IPS-11a (cell line): ENCODE measurements around the gene KPNA3.
"Not testable (repeated sequence)": the region's sequence is repeated elsewhere in the genome, so short reads cannot be mapped to it uniquely, and the experiment has no call there.

Source experiments
- H3K4me3 ChIP-seq: one replicate; pipeline ENCODE4 v1.5.1; 2013; ENCODE audit warnings: low read depth, low read length, control low read depth

The KPNA3 gene

DNA sequence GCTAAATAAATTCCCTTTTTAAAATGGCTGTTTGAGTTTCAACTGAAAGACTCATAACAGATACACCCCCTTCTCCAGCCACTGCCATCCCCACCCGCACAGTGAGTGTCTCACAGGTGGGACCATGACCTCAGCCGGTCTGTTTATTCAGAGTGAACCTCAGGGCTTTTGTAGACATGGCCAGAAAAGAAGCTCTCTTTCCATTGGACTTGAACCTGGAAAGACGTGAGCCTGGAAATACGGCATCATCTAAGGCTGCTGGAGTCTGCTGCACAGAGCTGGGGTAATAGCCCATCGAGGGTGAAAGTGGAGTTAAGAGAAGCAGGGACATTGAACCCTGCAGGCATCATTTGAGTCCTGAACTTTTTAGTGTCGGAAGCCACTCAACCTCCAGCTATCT lies 15.2 kb upstream of the KPNA3 start:
- no peak overlapping the region for H3K4me3 ChIP-seq

DNA sequence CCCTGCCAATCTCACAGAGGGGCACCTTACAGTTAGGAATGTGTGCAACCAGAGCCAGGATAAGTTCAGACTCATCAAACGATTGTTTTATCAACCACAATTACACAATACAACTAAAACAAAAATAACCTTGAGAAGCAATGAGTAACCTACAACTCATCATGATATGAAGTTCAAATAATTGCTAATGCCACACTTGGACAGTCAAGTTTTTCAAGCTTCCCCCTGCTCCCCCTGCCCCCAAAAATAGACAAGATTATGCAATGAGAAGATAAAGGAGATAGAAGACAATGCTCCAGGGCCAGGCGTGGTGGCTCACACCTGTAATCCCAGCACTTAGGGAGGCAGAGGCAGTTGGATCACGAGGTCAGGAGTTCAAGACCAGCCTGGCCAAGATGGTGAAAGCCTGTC lies 13.6 kb upstream of the KPNA3 start:
- H3K4me3 ChIP-seq = no peak overlapping the region

DNA sequence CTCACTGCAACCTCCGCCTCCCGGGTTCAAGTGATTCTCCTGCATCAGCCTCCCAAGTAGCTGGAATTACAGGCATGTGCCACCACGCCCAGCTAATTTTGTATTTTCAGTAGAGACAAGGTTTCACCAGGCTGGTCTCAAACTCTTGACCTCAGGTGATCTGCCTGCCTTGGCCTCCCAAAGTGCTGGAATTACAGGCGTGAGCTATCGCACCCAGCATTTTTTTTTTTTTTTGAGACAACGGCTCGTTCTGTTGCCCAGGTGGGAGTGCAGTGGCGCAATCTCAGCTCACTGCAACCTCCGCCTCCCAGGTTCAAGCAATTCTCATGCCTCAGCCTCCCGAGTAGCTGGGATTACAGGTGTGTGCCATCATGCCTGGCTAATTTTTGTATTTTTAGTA lies 10.6 kb upstream of the KPNA3 start:
- H3K4me3 ChIP-seq = not testable (repeated sequence)

DNA sequence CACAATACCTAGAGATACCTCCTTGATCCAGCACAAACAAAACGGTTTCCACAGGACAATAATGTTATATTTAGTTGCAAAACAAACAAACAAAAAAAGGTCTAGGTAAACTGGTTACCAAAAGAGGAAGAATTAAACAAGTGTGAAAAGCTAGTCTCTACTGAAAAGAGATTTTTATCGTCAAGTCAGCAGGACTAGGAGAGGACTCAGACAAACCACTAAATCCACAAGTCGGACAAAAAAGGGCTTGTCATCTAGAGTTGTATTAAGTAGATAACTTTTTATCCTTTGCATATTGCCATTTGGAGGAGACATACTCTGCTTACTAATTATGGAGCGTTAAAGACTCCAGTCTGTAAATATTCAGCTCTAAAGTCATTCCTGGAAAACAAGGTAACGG lies 9.9 kb upstream of the KPNA3 start:
- no peak overlapping the region for H3K4me3 ChIP-seq

DNA sequence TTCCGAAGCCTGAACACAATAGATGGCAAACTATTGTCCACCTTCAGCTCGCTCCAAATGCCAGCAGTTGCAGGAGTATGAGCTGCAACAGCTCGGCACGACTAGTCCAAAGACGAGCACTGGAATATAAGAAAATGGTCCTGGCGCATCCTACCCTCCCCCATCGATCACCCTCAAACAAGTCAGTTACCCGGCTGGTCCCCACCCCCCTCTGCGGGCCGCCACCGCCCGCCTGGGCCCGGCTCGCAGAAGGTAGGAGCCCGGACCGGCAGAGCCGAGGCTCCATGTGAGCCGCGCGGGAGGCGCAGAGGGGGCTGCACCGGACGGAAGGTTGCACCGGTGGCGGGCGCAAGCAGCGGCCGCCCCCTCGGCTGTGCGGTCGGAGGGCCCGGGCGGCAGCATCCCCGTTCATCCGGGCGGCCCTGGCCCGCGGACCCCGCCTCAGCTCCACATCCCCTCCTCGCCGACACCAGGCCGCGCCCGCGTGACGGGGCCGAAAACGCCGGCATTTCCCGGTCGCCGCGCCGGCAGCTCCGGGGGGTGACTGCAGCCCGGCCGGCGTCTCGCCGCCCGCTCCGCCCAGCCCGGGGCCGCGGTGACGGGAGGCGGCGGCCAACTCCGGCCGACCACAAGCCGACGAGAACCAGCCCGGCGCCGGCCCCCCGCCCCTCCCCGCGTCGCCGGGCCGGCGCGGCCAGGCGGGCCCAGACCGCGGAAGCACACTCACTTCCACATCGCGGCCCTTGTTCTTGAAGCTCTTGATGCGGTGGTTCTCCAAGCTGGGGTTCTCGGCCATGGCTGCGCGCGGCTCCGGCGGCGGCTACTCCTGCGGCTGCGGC lies 552 bp downstream of the KPNA3 start:
- H3K4me3 ChIP-seq = peak overlapping the region; percentile 68

DNA sequence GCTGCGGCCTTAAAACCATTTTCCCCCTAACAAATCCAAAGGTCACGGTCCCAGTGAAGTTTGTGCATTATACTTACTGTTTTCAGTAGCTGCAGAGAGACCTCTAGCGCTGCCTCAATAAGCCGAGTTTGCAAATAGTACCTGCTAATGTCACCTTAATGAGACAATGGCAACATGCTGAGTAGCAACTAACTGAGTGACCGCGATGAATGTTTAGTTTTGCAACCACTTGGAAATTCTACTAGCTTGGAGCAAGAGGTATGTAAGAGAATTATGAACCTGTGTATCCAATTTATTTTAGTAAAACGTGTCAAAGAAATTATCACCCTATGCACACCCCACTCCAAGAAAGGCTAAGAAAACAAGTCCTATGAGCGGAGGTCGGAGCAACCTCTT lies 1.2 kb downstream of the KPNA3 start:
- peak overlapping the region; percentile 68 for H3K4me3 ChIP-seq

DNA sequence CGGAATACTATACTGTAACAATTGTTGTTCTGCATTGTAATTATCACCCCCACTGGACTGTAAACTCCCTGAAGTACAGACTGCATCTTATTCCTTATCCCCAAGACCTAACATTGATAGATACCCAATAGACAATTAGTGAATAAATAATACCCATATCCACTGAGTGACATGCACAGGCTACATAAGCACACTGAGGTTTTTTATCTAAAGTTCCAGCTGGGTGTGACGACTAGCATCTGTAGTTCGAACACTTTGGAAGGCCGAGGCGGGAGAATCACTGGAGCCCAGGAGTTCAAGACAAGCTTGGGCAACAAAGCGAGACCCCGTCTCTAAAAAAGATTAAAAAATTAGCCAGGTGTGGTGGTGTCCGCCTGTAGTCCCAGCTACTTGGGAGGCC lies 2.5 kb downstream of the KPNA3 start:
- no peak overlapping the region for H3K4me3 ChIP-seq

DNA sequence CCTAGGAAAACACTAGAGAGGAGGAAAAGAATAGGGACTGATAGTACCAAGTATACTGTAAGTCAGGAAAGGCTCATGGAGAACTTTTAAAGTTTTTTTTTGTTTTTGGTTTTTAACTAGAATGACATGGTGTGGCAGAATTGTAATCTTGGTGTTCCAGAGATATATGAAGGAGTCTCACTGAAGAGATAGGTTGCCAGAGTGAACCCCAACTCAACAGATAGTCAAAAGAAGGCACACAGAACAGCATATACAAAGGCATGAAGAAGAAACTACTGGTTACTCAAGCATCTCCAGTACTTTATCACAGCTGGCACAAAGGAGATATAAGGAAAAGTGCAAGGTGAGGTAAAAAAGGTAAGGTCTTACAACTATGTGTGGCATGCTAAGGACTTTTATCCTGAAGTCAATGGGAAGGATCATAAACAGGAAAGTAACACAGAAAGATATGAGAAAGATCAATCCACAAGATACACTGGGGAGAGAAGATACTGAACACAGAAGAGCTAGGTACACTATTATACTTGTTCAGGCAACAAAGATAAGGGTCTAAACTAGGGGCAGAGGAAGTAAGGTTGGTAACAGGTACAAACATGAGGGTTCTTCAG lies 6.0 kb downstream of the KPNA3 start:
- H3K4me3 ChIP-seq = no peak overlapping the region

DNA sequence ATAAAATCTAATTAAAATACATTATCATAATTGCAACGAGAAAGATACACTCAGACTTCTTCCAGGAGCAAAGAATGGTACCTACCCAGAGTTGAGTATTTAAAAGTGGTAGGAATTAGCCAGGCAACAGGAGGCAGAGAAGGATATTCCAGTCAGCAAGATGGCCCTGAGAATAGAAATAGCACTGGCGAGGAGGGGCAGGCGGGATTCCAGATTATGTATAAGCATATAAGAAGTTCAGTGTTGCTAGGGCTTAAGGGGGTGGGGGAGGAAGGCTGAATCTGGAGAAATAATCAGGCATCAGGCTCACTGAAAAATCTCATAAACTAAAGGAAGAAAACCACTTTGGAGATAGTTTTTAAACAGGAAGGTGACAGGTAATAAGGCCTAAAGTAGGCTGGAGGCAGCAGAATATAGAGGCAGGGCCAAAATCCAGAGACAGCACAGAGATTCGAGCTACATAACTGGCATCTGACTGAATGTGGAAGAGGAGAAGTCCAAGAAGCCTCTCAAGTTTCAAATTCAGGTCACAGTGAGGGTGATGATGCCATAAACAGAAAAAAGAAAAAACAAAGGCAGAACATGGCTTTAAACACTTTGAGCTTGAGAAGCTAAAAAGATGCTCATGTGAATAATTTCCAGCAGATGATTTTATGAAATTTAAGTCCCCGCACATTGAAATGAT lies 7.5 kb downstream of the KPNA3 start:
- no peak overlapping the region for H3K4me3 ChIP-seq

DNA sequence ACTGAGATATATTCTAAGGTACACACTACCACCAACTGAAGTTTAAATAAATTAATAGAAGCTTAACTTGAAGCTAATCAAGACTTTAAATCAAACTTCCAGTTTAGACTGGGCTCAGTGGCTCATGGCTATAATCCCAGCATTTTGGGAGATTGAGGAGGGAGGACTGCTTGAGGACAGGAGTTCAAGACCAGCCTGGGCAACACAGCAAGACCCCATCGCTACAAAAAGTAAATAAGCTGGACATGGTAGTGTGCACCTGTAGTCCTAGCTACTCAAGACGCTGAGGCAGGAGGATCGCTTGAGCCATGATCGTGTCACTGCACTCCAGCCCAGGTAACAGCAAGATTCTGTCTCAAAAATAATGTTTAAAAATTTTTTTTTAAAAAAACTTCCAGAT lies 8.6 kb downstream of the KPNA3 start:
- H3K4me3 ChIP-seq = no peak overlapping the region

DNA sequence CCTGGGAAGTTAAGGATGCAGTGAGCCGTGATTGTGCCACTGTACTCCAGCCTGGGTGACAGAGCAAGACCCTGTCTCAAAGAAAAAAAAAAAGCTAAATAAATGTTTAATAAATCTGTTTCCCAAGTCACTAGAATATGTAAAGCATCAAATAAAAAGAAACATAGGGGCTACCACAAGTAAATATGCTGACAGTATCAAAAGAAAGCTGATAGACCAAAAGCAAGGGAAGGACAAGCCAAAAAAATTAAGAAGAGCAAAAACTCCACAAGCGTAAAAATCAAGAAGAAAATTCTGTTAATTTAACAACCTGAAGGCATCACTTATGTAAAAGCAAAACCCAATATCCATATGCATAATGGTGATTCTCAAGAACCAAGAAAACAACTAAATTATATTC lies 9.7 kb downstream of the KPNA3 start:
- no peak overlapping the region for H3K4me3 ChIP-seq

DNA sequence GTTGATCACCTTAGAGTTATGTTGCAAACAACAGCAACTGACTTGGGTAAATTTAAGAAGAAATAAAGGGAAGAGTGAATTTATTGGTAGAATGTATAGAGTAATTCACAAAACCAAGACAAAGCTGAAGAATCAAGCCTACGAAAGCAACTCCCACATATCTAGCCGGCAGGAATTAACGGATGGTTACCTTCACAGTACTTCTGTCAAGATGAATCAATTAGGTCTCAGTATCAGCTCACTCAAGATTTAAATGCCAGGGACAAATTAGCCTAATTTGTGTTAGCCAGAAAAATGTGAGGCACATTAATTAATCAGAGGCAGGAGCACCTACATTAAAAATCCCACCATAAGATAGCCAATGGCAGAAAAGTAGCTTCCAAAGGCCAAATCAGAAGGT lies 10.7 kb downstream of the KPNA3 start:
- H3K4me3 ChIP-seq = no peak overlapping the region

DNA sequence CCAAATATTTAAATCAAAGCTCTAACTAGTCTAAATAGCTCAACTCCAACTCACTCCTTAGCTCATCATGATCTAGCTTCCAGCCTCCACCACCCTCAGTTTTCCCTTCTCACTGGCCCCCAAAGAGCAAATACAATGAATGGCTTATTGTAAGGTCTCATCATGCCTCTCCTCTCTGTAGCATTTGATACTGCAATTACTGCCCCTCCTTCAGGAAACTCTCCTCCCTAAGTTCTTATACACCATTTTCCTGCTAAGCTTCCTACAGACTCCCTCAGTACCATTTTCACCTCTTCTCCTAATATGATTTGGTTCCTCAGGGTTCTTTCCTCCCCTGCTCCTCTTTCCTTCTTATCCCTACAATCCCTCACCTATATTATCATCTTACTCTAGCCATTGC lies 12.8 kb downstream of the KPNA3 start:
- no peak overlapping the region for H3K4me3 ChIP-seq

DNA sequence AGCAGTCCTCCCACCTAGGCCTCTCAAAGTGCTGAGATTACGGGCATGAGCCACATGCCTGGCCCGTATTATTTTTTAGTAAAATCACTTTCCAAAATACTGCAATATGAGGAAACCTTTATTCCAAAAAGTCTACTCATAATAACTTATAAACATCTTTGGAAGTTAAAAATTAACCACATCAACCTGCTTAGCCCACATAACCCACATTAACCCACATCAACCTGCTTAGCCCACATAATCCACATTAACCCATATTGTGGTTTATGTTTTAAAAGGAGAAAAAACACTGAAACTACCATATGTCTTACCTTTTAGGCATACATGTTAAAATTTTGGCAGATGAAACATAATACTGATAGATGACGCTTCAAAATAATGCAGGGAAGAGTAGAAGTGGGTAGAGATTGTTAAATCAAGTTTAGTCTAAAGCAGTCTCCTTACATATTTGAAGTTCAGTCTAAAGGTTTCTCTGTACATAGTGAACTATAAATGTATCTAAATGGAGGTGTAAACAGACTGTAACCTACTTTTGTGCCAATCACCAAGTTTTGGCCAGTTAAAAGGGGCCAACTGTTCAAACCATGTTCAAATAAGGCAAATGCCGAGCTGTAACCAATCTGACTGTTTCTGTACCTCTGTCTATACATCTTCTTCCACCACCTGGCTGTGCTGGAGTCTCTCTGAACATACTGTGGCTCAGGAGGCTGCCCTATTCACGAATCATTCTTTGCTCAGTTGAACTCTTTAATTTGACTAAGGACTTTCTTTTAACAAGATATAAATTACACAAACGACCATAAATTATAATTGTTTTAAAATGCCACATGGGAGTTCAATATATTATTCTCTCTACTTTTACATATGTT lies 14.5 kb downstream of the KPNA3 start:
- no peak overlapping the region for H3K4me3 ChIP-seq

DNA sequence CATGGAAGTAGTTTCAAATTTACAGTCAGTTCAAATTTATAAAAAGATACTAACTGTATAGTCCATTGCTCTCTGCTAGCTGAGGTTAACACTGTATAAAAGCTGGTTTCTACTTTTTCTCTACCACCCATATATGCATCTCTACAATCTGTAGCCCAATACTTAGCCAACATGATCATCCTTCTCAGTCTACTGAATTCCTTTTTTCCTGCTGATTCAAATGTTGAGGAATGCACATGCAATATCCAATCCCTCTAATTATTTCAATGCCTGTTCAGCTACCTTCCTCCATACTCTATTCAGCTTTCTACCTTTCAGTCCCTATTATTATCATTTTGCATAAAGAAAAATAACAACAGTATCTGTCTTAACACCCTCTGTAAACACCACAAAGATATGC lies 15.6 kb downstream of the KPNA3 start:
- no peak overlapping the region for H3K4me3 ChIP-seq

DNA sequence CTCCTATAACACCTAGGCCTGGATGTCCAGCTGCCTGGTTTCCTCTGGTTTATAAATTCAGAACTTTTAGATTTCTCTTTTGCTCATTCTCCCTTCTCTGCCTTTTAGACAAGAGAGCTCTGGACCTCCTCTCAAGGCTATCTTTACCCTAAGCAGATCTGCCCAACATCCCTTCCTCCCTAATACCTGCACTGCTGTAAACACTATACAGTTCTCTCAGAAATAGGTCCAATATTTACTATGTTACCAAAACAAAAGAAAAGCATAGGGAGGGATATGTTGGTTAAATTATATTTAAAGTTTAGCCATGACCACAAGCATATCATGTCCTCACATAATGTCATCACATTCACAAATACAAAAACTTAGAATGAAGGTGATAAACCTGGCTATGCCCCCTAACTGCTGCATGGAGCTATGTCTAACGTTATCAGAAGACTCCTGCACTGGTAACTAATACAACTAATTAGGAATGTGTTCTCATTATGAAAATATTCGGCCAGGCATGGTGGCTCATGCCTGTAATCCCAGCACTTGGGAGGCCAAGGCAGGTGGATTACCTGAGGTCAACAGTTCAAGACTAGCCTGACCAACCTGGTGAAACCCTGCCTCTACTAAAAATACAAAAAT lies 18.0 kb downstream of the KPNA3 start:
- no peak overlapping the region for H3K4me3 ChIP-seq

DNA sequence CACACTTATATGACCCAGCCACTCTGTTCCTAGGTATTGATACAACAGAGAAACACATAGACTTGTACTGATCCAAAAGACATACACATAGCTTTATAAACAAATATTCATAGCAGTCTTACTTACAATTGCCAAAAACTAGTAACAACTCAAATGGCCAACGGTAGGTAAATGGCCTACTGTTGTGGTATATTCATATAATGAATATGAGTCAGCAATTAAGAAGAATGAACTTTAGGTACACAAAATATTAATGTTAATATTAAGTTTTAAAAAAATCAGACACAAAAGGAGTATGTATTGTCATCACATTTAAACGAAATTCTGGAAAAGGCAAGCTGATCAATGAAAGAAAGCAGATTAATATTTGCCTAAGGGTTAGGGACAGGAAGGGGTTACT lies 19.7 kb downstream of the KPNA3 start:
- H3K4me3 ChIP-seq = no peak overlapping the region

DNA sequence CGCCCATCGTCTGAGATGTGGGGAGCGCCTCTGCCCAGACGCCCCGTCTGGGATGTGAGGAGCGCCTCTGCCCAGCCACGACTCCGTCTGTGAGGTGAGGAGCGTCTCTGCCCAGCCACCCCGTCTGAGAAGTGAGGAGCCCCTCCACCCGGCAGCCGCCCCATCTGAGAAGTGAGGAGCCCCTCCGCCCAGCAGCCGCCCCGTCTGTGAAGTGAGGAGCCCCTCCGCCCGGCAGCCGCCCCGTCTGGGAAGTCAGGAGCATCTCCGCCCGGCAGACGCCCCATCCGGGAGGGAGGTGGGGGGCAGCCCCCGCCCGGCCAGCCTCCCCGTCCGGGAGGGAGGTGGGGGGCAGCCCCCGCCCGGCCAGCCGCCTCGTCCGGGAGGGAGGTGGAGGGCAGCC lies 30.7 kb downstream of the KPNA3 start:
- H3K4me3 ChIP-seq = not testable (repeated sequence)

DNA sequence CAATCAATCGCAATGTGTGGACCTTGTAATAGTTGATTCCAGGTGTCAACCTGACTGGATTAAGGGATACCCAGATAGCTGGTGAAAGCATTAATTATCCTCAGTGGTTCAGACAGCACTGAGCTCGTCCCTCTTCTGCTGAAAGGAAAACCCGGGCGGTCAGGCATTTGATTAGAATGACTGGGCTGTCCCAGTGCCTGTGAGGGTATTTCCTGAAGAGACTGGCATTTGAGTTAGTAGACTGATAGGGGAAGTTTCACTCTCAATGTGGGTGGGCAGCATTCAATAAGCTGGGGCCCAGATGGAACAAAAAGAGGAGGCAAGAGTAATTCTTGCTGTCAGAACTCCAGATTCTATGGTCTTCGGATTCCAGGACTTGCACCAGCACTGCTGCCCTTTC lies 31.9 kb downstream of the KPNA3 start:
- H3K4me3 ChIP-seq = no peak overlapping the region

DNA sequence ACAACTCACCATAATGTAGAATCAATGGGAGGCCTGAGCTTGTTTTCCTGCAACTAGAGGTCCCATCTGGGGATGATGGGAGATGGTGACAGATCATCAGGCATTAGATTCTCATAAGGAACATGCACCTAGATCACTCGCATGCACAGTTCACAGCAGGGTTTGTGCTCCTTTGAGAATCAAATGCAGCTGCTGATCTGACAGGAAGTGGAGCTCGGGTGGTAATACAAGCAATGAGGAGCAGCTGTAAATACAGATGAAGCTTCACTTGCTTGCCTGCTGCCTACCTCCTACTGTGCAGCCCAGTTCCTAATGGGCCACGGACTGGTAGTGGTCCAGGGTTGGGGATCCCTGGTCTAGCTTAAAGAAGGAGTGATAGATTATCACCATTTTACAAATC lies 33.0 kb downstream of the KPNA3 start:
- no peak overlapping the region for H3K4me3 ChIP-seq

DNA sequence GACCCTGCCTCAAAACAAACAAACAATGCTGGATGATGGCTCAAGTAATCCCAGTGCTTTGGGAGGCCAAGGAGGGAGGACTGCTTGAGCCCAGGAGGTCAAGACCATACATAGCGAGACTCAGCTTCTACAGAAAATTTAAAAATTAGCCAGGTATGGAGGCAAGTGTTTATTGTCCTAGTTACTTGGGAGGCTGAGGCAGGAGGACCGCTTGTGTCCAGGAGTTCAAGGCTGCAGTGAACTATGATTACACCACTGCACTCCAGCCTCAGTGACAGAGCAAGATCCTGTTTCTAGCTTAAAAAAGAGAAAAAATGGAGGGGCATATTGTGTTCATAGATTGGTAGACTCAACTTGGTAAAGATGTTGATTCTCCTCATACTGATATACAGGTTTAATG lies 36.2 kb downstream of the KPNA3 start:
- no peak overlapping the region for H3K4me3 ChIP-seq
